Kidney glomerular epithelial cell (primary cell): ENCODE measurements around the gene PLXNA3.
"Not testable (repeated sequence)": the region's sequence is repeated elsewhere in the genome, so short reads cannot be mapped to it uniquely, and the experiment has no call there.

ENCODE experiments used
- DNase-seq: peaks from one replicate; lab custom pipeline; 2025; lab: John Stamatoyannopoulos, UW

Gene PLXNA3

GRCh38 chrX:154478728-154479622 is 20.9 kb downstream of the PLXNA3 start, which contains the start of gene LAGE3:
Gene LAGE3, minus strand, starts transcription at chrX:154479281. Its CDS starts 366 bp downstream, at chrX:154478915.
- peak; percentile 35 for DNase-seq

GRCh38 chrX:154481195-154481594 is 23.1 kb downstream of the PLXNA3 start:
- no peak for DNase-seq

- DNase-seq: no peak
Observed at GRCh38 chrX:154481911-154482601, 24.0 kb downstream of the PLXNA3 start.

GRCh38 chrX:154482786-154483185 is 24.7 kb downstream of the PLXNA3 start:
- DNase-seq: no peak

- no peak for DNase-seq
Observed at GRCh38 chrX:154483325-154483724, 25.2 kb downstream of the PLXNA3 start.

GRCh38 chrX:154484255-154485149 is 26.4 kb downstream of the PLXNA3 start:
- no peak for DNase-seq

GRCh38 chrX:154485150-154486051 is 27.3 kb downstream of the PLXNA3 start:
- no peak for DNase-seq

GRCh38 chrX:154486052-154486395 is 27.9 kb downstream of the PLXNA3 start:
- DNase-seq: no peak

GRCh38 chrX:154486396-154487207 is 28.5 kb downstream of the PLXNA3 start, which contains the start of gene UBL4A:
Gene UBL4A, minus strand, starts transcription at chrX:154486615. Its CDS starts 31 bp downstream, at chrX:154486584.
- peak; percentile 37 for DNase-seq

- DNase-seq: no peak
Observed at GRCh38 chrX:154487518-154488290, 29.6 kb downstream of the PLXNA3 start.

- DNase-seq: no peak
Observed at GRCh38 chrX:154488336-154489075, 30.4 kb downstream of the PLXNA3 start.

GRCh38 chrX:154489182-154489581 is 31.1 kb downstream of the PLXNA3 start:
- no peak for DNase-seq

GRCh38 chrX:154490021-154490413 is 31.9 kb downstream of the PLXNA3 start:
- DNase-seq: no peak

GRCh38 chrX:154490414-154491083 is 32.5 kb downstream of the PLXNA3 start, which contains the start of gene SLC10A3:
Gene SLC10A3, minus strand, starts transcription at chrX:154490629. Its CDS starts 1,689 bp downstream, at chrX:154488940.
- peak; percentile 71 for DNase-seq

- no peak for DNase-seq
Observed at GRCh38 chrX:154494715-154495114, 36.6 kb downstream of the PLXNA3 start.

GRCh38 chrX:154495472-154495922 is 37.4 kb downstream of the PLXNA3 start:
- no peak for DNase-seq

- DNase-seq: not testable (repeated sequence)
Observed at GRCh38 chrX:154496591-154497137, 38.6 kb downstream of the PLXNA3 start.
